Measurements from ENCODE around the gene DTNBP1. TPM values are rescaled to one million over a fixed set of nuclear protein-coding genes. Genes with fewer than 3 reads are reported as not detected.
A peak's percentile ranks its signal among the peaks of the same experiment; 100 is the strongest.

Gene DTNBP1
- total RNA-seq, 1 experiment from 2014 or later = 20.7 TPM

DNA sequence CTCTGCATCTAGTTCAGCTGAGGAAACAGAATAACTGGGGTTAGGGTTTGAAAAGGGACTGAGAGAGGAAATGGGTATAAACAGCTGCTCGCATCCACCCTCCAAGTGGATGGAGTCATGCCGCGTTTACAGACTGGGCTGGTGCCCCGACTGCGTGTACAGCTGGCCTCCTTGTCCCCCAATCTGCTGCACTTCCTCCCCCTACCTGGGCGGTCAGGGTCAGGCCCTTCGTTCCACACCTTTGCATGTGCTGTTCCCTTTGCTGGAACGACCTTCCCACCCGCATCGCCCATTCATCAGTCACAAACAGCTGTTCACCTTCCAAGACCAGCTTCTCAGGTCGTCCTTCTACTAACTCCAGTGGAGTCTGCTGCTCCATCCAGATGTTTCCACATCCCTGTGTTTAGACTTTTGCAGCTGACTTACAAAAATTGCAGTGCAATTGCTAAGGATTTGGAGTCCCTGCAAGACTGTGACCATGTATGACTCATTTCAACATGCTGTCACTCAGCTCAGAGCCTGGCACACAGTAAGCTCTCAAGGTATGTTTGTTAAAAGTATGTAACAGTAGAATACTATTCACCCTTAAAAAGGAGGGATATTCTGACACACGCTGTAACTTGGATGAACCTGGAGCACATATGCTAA is 129.3 kb downstream of the DTNBP1 start:
- TF ChIP-seq CTCF (IDR thresholded peaks at IDR 0.05; ENCODE audit: insufficient read depth in 1 of 2, low read depth in 1 of 2, low read length in 1 of 2, severe bottlenecking in 1 of 2, unreplicated experiment in 1 of 2) = no peak
- Mint-ChIP-seq H3K9me3 (ENCODE audit: unreplicated experiment) (no peaks in the 10 kb centered on the region), H3K27me3 (ENCODE audit: insufficient read depth, unreplicated experiment) (no peaks in the 10 kb centered on the region), H3K4me3 (ENCODE audit: unreplicated experiment) (no peak overlapping the region), H3K4me1 (ENCODE audit: low read depth, unreplicated experiment) (no peaks in the 10 kb centered on the region), H3K36me3 (ENCODE audit: insufficient read depth, unreplicated experiment) (peaks cover 36% of the 10 kb centered on the region), H3K27ac (ENCODE audit: unreplicated experiment) (peak overlapping the region; percentile 32)
- no peaks in the 10 kb centered on the region for H3K9me3 ChIP-seq
- DNase-seq = no peak
- no peaks in the 10 kb centered on the region for H3K4me1 ChIP-seq
- ChIA-PET POLR2A (no interaction called here), CTCF (no interaction called here)
- H3K27me3 ChIP-seq (replicated peaks; ENCODE audit: control insufficient read depth, insufficient read depth, low read length) = no peaks in the 10 kb centered on the region
- H3K36me3 ChIP-seq (ENCODE audit: control insufficient read depth, insufficient read depth, low read length) = no peaks in the 10 kb centered on the region; the same call in 1 of the 2 replicates
- H3K4me3 ChIP-seq (ENCODE audit: low read depth, low read length) = no peak overlapping the region
- intact Hi-C loops (cut with micrococcal nuclease; ENCODE audit: unreplicated experiment) = no loop called here
- no TSS peak for BruUV-seq (replicated peaks)

GRCh38 chr6:15531973-15532372 is 130.9 kb downstream of the DTNBP1 start:
- Histone ChIP-seq H3K9me3 (no peaks in the 10 kb centered on the region), H3K4me1 (no peaks in the 10 kb centered on the region), H3K4me3 (ENCODE audit: low read depth, low read length) (no peak overlapping the region), H3K27me3 (replicated peaks; ENCODE audit: control insufficient read depth, insufficient read depth, low read length) (no peaks in the 10 kb centered on the region), H3K36me3 (ENCODE audit: control insufficient read depth, insufficient read depth, low read length) (no peaks in the 10 kb centered on the region; the same call in 1 of the 2 replicates)
- Mint-ChIP-seq H3K4me3 (ENCODE audit: unreplicated experiment) (no peak overlapping the region), H3K9me3 (ENCODE audit: unreplicated experiment) (peaks cover 12% of the 10 kb centered on the region), H3K36me3 (ENCODE audit: insufficient read depth, unreplicated experiment) (peaks cover 42% of the 10 kb centered on the region), H3K4me1 (ENCODE audit: low read depth, unreplicated experiment) (no peaks in the 10 kb centered on the region), H3K27me3 (ENCODE audit: insufficient read depth, unreplicated experiment) (no peaks in the 10 kb centered on the region), H3K27ac (ENCODE audit: unreplicated experiment) (no peak overlapping the region)
- BruUV-seq (replicated peaks) = no TSS peak
- TF ChIP-seq CTCF (IDR thresholded peaks at IDR 0.05; ENCODE audit: insufficient read depth in 1 of 2, low read depth in 1 of 2, low read length in 1 of 2, severe bottlenecking in 1 of 2, unreplicated experiment in 1 of 2) = no peak
- ChIA-PET CTCF (no interaction called here), POLR2A (interaction anchor here (0.5 kb wide), 1 partner anchor 90 kb away, joined by 3 read pairs; no protein-coding TSS in a partner anchor)
- intact Hi-C loops (cut with micrococcal nuclease; ENCODE audit: unreplicated experiment) = no loop called here
- no peak for DNase-seq

GRCh38 chr6:15530411-15530810 is 132.4 kb downstream of the DTNBP1 start:
- no peaks in the 10 kb centered on the region for H3K27me3 Mint-ChIP-seq (ENCODE audit: insufficient read depth, unreplicated experiment)
- H3K4me3 Mint-ChIP-seq (ENCODE audit: unreplicated experiment) = no peak overlapping the region
- CTCF ChIA-PET = interaction anchor here (0.5 kb wide), 1 partner anchor 1423 kb away, joined by 3 read pairs; no protein-coding TSS in a partner anchor
- intact Hi-C loops (cut with micrococcal nuclease; ENCODE audit: unreplicated experiment) = no loop called here
- no peak for DNase-seq
- H3K9me3 ChIP-seq = no peaks in the 10 kb centered on the region
- H3K4me1 ChIP-seq = no peaks in the 10 kb centered on the region
- peaks cover 10% of the 10 kb centered on the region for H3K4me1 Mint-ChIP-seq (ENCODE audit: low read depth, unreplicated experiment)
- no peak overlapping the region for H3K4me3 ChIP-seq (ENCODE audit: low read depth, low read length)
- BruUV-seq (replicated peaks) = no TSS peak
- no peaks in the 10 kb centered on the region; the same call in 1 of the 2 replicates for H3K36me3 ChIP-seq (ENCODE audit: control insufficient read depth, insufficient read depth, low read length)
- H3K9me3 Mint-ChIP-seq (ENCODE audit: unreplicated experiment) = peaks cover 27% of the 10 kb centered on the region
- H3K36me3 Mint-ChIP-seq (ENCODE audit: insufficient read depth, unreplicated experiment) = peaks cover 56% of the 10 kb centered on the region
- H3K27ac Mint-ChIP-seq (ENCODE audit: unreplicated experiment) = no peak overlapping the region
- POLR2A ChIA-PET = interaction anchor here (0.5 kb wide), 1 partner anchor 132 kb away, joined by 3 read pairs; the partner anchor contains the start of gene DTNBP1
- H3K27me3 ChIP-seq (replicated peaks; ENCODE audit: control insufficient read depth, insufficient read depth, low read length) = no peaks in the 10 kb centered on the region
- TF ChIP-seq CTCF (IDR thresholded peaks at IDR 0.05; ENCODE audit: insufficient read depth in 1 of 2, low read depth in 1 of 2, low read length in 1 of 2, severe bottlenecking in 1 of 2, unreplicated experiment in 1 of 2) = no peak

All from Caco-2 (cell line).